Activated naive CD4-positive, alpha-beta T cell treated with anti-CD3 and anti-CD28 coated beads, Interleukin-2, amount 50 U/mL, for 72 hours (primary cell): ENCODE results near the gene CAMK2D. TPM values are rescaled to one million over a fixed set of nuclear protein-coding genes. Genes with fewer than 3 reads are reported as not detected.

Source experiments
- ATAC-seq, 2 donors: fragments of 150-1000 bp; cut with Tn5 transposase; 2 replicates each; pipeline ENCODE4 v1.10.0; 2021; ENCODE audit warnings: mild to moderate bottlenecking in 2 of 2, moderate library complexity in 2 of 2
- DNase-seq, 2 donors: peaks; one replicate each; pipeline ENCODE4 v3.0.0; 2021 to 2022; ENCODE audit warnings: low spot score in 2 of 2
- H3K27ac Mint-ChIP-seq, 2 donors: one replicate each; pipeline ENCODE4 v1.8.0; 2022; ENCODE audit warnings: mild to moderate bottlenecking in 2 of 2, mixed read lengths in 2 of 2
- H3K36me3 Mint-ChIP-seq, 2 donors: one replicate each; pipeline ENCODE4 v1.8.0; 2022; ENCODE audit warnings: mixed read lengths in 2 of 2
- H3K9me3 Mint-ChIP-seq, 2 donors: one replicate each; pipeline ENCODE4 v1.8.0; 2022; ENCODE audit warnings: mixed read lengths in 2 of 2
- total RNA-seq, 2 donors: library from RNA; stranded (reverse); gene quantifications; one replicate each; pipeline ENCODE4 v1.2.3, GENCODE V29; 2022

CAMK2D gene
- total RNA-seq, 2 donors from 2014 or later, result 61.3 to 74.6 TPM

- no peak for DNase-seq
- Mint-ChIP-seq H3K9me3 (peaks cover 4 to 5% of the 10 kb centered on the region in 2 donors), H3K36me3 (peaks cover 12 to 31% of the 10 kb centered on the region in 2 donors), H3K27ac (no peak overlapping the region)
- no peak for ATAC-seq
These were observed 138.2 kb downstream of the CAMK2D start for GRCh38 chr4:113623274-113623894.

GRCh38 chr4:113621633-113622032, 139.9 kb downstream of the CAMK2D start:
- Mint-ChIP-seq H3K27ac (no peak overlapping the region), H3K9me3 (peaks cover 4 to 5% of the 10 kb centered on the region in 2 donors), H3K36me3 (peaks cover 12 to 29% of the 10 kb centered on the region in 2 donors)
- DNase-seq (no peak), ATAC-seq (no peak)

DNA sequence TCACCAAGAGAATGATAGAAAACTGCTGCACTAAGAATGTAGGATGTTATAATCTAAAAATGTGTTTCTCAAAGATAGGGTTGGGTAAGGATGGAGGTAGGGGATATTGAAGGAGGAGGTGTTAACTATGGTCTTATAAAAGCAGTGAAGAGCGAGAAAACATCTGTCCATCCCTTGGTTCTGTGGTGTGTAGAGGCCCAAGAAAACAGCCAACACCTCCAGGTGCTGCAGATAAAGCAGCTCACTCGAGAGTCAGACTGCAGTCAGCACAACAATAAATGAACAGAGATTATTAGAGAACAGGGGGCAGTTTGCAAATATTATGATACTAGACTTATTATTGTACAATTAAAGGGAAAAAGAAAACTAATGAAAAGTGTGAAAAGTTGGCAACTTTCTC, 141.5 kb downstream of the CAMK2D start:
- H3K27ac Mint-ChIP-seq, result no peak overlapping the region
- no peaks in the 10 kb centered on the region for H3K9me3 Mint-ChIP-seq
- DNase-seq (no peak), ATAC-seq (no peak)
- H3K36me3 Mint-ChIP-seq, result peaks cover 4 to 13% of the 10 kb centered on the region in 2 donors

DNA sequence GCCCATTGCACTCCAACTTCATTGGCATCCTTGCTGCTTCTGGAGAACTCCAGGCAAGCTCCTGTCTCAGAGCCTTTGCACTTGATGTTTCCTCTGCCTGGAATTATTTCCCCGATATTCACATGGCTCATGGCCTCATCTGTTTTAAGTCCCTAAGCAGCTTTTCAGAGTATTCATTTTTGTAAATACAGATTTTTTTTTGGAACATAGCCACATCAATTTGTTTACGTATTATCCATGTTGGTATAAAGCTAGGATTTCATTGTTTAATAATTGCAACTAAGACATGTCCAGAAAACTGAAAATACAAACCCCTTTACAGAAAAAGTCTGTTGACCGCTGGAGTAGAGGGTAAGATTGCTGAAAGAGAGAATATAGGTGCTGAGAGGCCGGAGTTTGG, 142.0 kb downstream of the CAMK2D start:
- DNase-seq, result no peak
- no peaks in the 10 kb centered on the region for H3K9me3 Mint-ChIP-seq
- no peak overlapping the region for H3K27ac Mint-ChIP-seq
- no peak for ATAC-seq
- H3K36me3 Mint-ChIP-seq, result peaks cover 0 to 8% of the 10 kb centered on the region in 2 donors

DNA sequence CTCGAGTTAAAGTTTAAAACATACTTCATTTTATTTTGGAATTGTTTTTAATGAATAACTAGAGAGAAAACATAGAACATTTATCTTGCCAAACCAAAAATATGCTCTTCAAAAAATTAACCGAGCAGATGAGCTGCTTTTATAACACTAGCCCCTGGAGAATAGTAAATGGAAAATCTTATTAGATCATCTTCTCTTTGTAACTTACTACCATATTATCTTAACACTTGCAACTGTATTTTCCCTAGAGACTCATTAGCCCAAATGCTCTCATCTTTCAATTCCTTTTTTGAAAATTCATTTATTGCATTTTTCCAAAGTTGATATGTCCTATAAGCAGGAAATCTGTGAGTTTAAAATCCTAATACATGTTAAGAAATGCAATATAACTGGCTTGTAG, 143.3 kb downstream of the CAMK2D start:
- Mint-ChIP-seq H3K27ac (no peak overlapping the region), H3K36me3 (peaks cover 0 to 5% of the 10 kb centered on the region in 2 donors), H3K9me3 (no peaks in the 10 kb centered on the region)
- ATAC-seq, result no peak
- no peak for DNase-seq

DNA sequence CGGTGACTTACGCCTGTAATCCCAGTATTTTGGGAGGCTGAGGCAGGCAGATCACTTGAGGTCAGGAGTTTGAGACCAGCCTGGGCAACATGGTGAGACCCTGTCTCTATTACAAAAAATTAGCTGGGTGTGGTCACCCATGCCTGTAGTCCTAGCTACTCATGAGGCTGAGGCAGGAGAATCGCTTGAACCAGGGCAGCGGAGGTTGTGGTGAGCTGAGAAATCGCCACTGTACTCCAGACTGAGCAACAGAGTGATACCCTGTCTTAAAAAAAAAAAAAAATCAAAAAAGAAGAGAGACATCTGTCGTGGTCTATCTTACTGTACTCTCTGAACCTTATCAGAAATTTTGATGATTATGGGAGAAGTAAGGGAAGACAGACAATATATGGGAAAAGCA, 144.3 kb downstream of the CAMK2D start:
- Mint-ChIP-seq H3K36me3 (peaks cover 0 to 5% of the 10 kb centered on the region in 2 donors), H3K9me3 (no peaks in the 10 kb centered on the region), H3K27ac (no peak overlapping the region)
- no peak for DNase-seq
- ATAC-seq, result no peak

DNA sequence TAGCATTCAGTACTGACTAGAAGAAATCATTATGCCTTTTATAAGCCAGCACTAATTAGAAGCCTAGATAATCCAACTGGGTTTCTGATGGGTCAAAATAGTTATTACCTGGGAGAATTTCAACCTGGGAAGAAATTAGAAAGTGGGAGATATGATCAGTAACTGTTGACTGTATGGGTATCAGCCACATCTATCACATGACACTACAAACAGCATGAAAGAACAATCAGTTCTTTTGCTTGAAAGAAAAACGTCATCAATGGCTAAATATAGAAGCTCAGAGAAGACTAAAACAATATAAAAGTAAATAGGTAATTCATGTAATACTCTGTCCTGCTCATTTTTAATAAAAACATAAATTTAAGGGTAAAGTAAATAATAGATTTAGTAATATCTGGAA, 145.1 kb downstream of the CAMK2D start:
- H3K27ac Mint-ChIP-seq, result no peak overlapping the region
- ATAC-seq (no peak), DNase-seq (no peak)
- H3K36me3 Mint-ChIP-seq, result peaks cover 0 to under 1% of the 10 kb centered on the region in 2 donors
- no peaks in the 10 kb centered on the region for H3K9me3 Mint-ChIP-seq

DNA sequence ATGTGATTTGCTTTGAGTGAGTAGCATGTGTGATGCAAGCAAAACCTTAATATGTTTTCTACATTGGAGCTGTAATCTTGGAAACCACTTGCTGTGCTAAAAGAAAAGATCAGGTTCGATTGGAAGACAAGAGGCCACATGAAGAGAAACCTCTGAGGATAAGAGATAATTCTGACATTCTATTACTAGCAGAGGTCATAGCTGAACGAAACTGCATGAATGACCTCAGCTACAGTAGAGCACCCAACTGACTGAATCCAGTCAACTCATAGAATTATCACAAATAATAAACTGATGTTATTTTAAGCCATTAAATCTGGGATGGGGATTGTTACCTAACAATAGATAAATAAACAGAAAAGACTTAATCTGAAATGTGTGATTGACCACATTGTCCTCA, 147.1 kb downstream of the CAMK2D start:
- DNase-seq (no peak), ATAC-seq (no peak)
- Mint-ChIP-seq H3K9me3 (no peaks in the 10 kb centered on the region), H3K27ac (no peak overlapping the region), H3K36me3 (peaks cover 0 to 4% of the 10 kb centered on the region in 2 donors)

- Mint-ChIP-seq H3K9me3 (no peaks in the 10 kb centered on the region), H3K36me3 (peaks cover 0 to 9% of the 10 kb centered on the region in 2 donors), H3K27ac (no peak overlapping the region)
- no peak for ATAC-seq
- no peak for DNase-seq
These were observed 148.0 kb downstream of the CAMK2D start for GRCh38 chr4:113613503-113613902.

- Mint-ChIP-seq H3K9me3 (peaks cover 0 to 11% of the 10 kb centered on the region in 2 donors), H3K27ac (no peak overlapping the region), H3K36me3 (peaks cover 26 to 38% of the 10 kb centered on the region in 2 donors)
- ATAC-seq, result no peak
- DNase-seq, result no peak
These were observed 151.0 kb downstream of the CAMK2D start for GRCh38 chr4:113610537-113610936.

GRCh38 chr4:113607998-113608397, 153.5 kb downstream of the CAMK2D start:
- no peak for DNase-seq
- H3K36me3 Mint-ChIP-seq, result peaks cover 32 to 45% of the 10 kb centered on the region in 2 donors
- peaks cover 0 to 15% of the 10 kb centered on the region in 2 donors for H3K9me3 Mint-ChIP-seq
- peak; percentile 44 to 94 for ATAC-seq
- no peak overlapping the region for H3K27ac Mint-ChIP-seq

DNA sequence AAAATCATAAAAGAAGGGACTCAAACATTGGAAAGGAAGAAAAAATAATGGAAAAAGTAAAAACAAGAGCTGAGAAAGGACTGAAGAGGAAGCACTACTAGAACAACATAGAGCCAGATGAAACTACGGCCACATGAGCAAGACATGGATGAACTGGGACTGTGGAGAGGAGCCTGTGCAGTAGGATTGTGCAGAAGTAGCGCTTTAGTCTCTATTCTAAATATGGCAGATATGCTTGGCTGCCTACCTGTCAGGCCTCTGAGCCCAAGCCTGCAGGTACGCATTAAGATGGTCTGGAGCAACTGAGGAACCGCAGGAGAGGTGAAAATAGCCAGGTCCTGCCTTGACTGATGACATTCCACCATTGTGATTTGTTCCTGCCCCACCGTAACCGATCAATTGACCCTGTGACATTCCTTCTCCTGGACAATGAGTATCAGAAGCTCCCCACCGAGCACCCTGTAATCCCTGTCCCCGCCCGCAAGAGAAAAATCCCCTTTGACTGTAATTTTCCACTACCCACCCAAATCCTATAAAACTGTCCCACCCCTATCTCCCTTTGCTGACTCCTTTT, 154.3 kb downstream of the CAMK2D start:
- Mint-ChIP-seq H3K27ac (no peak overlapping the region), H3K36me3 (peaks cover 32 to 52% of the 10 kb centered on the region in 2 donors), H3K9me3 (peaks cover 0 to 15% of the 10 kb centered on the region in 2 donors)
- no peak for DNase-seq
- ATAC-seq, result no peak

DNA sequence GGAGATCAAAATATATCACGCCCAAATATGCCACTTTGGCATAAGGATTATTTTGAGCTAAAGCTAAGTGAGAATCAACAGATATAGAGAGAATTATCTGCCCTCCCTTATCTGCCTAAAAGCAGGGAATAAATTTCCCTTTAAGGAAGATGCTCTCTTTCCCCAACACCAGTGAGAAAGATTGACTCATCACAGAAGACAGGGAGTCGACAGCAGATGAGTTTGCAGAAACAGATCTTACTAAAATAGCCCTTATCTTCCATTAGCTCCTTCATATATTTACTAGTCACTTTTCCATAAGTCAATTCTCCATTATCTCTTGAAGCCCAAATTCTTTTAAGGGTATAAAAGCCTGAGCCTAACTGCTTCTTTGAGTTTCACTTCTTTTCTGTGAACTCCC, 156.6 kb downstream of the CAMK2D start:
- peak overlapping the region in 1 of 2 donors; percentile 34 for H3K27ac Mint-ChIP-seq
- peaks cover 32 to 60% of the 10 kb centered on the region in 2 donors for H3K36me3 Mint-ChIP-seq
- ATAC-seq, result no peak
- H3K9me3 Mint-ChIP-seq, result peaks cover 0 to 17% of the 10 kb centered on the region in 2 donors
- DNase-seq, result no peak

DNA sequence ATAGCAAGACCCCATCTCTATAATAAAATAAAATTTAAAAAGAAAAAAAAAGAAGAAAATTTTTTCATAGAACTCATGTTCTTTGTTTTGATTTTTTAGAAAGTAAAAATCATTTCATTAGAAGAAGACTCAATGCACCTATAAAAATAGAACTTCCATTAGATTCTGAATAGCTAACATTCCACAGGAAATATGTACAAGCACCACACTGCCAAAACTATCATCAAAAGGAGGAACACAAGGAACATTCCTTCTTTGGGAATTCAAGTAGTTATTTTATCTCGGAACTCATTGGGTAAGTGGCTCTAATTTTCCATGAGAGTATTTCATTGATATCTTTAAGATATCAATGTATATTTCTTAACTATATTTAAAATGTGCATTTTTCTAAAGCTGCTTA, 157.6 kb downstream of the CAMK2D start:
- Mint-ChIP-seq H3K9me3 (peaks cover 0 to 23% of the 10 kb centered on the region in 2 donors), H3K36me3 (peaks cover 36 to 58% of the 10 kb centered on the region in 2 donors), H3K27ac (no peak overlapping the region)
- ATAC-seq (no peak), DNase-seq (no peak)

DNA sequence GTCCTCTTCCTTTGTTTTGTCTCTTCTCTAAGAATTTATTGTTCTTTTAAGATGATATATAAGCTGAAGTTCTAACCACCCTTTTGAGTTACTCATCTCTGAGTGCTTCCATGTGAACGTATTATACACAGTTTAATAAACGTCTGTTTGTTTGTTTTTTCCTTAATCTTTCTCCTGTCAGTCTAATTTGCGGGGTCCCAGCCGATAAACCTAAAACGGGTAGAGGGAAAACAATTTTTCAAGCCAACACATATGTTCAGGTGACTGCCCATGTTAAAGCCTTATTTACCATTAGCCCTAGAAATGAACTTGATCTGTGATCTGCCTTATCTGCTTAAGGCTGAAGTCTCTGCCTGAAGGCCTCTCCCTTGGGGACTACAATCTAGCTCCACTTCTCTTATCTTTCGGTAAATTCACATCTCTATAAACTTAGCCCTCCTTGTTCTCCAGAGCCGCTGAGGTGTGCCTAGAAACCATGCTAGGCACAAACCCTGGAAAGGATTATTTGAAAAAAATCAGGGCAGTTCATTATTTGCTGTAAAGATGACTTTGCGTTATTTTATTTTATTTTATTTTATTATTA, 158.8 kb downstream of the CAMK2D start:
- peaks cover 0 to 20% of the 10 kb centered on the region in 2 donors for H3K9me3 Mint-ChIP-seq
- no peak overlapping the region for H3K27ac Mint-ChIP-seq
- H3K36me3 Mint-ChIP-seq, result peaks cover 32 to 57% of the 10 kb centered on the region in 2 donors
- ATAC-seq (no peak), DNase-seq (no peak)

GRCh38 chr4:113601636-113602035, 159.9 kb downstream of the CAMK2D start:
- Mint-ChIP-seq H3K27ac (no peak overlapping the region), H3K9me3 (peaks cover 0 to 16% of the 10 kb centered on the region in 2 donors), H3K36me3 (peaks cover 26 to 57% of the 10 kb centered on the region in 2 donors)
- ATAC-seq (no peak), DNase-seq (no peak)

- ATAC-seq, result no peak
- DNase-seq, result no peak
- no peak overlapping the region for H3K27ac Mint-ChIP-seq
- H3K9me3 Mint-ChIP-seq, result peaks cover 0 to 13% of the 10 kb centered on the region in 2 donors
- H3K36me3 Mint-ChIP-seq, result peaks cover 26 to 67% of the 10 kb centered on the region in 2 donors
These were observed 165.1 kb downstream of the CAMK2D start for GRCh38 chr4:113596396-113596795.

DNA sequence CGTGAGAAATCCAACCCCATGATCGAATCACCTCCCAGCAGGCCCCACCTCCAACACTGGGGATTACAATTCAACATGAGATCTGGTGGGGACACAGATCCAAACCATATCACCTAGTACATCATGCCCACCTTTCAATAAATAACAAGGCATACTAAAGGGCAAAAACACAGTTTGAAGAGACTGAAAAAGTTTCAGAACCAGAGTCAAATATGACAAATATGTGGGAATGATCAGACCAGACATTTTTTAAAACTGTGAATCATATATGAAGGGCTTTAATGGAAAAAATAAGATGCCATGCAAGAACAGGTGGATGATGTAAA, 167.3 kb downstream of the CAMK2D start:
- Mint-ChIP-seq H3K27ac (peak overlapping the region; percentile 45 to 62), H3K36me3 (peaks cover 29 to 72% of the 10 kb centered on the region in 2 donors), H3K9me3 (peaks cover 1 to 11% of the 10 kb centered on the region in 2 donors)
- DNase-seq (no peak), ATAC-seq (peak; percentile 50 to 59)
